ENCODE measurements around the gene MGLL. TPM values are rescaled to one million over a fixed set of nuclear protein-coding genes. Genes with fewer than 3 reads are reported as not detected.

The MGLL gene
- total and polyA plus RNA-seq, 4 donors, result 9.4 to 277 (median 74.2) TPM

DNA sequence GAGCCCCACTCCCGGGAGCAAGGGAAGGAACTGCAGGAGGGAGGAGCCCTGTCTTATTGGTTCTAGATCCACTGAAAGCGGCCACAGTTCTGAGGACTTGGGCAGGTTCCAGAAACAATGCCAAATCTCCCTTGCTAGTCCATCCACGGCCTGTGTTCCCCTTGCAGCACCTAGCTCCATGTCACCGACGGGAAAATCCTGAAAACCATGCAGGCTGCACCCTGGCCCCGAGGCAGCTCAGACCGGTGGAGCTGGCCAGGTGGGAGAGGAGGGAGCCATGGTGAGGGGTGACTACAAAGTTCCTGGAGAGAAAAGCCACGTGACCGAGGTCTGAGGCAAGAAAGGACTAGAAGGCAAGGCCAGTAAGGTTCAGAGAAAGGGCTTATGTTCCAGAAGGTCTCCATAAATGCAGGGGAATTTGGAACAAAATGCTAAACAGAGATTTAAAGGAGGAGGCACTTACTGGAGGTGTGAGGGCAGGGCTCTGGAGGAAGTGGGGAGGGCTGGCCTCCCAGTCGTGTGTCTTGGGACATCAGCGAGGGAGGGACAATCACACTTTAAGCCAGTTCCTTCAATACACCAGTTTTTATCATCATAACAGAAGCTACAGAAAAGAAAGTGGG, 5.4 kb downstream of the MGLL start:
- H3K4me3 ChIP-seq (ENCODE audit: low read depth in 1 of 3, low read length in 3 of 3), result no peak overlapping the region
- H3K36me3 ChIP-seq (ENCODE audit: control insufficient read depth in 4 of 4, insufficient read depth in 3 of 4, low read depth in 1 of 4, low read length in 3 of 4), result peaks cover 2 to 25% (median 24%) of the 10 kb centered on the region in 4 donors
- TF ChIP-seq EGR1 (IDR thresholded peaks at IDR 0.05; ENCODE audit: low read depth in 2 of 2) (no peak), ZBTB33 (IDR thresholded peaks at IDR 0.05) (no peak), JUND (IDR thresholded peaks at IDR 0.05) (no peak)
- TF ChIP-seq, protein P1, sequence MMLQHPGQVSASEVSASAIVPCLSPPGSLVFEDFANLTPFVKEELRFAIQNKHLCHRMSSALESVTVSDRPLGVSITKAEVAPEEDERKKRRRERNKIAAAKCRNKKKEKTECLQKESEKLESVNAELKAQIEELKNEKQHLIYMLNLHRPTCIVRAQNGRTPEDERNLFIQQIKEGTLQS (IDR thresholded peaks at IDR 0.05), result no peak
- peak overlapping the region; percentile 80 to 87 for H3K27ac ChIP-seq (ENCODE audit: low read depth in 1 of 2, low read length in 2 of 2)
- DNase-seq (ENCODE audit: low spot score), result peak; percentile 35
- WGBS, result 66% methylated on average over 11 of the region's 11 CpGs
- H3K27me3 ChIP-seq (ENCODE audit: control insufficient read depth in 4 of 4, insufficient read depth in 4 of 4, low read length in 3 of 4), result no peaks in the 10 kb centered on the region
- H3K9me3 ChIP-seq (ENCODE audit: control insufficient read depth in 4 of 4, low read length in 3 of 4), result no peaks in the 10 kb centered on the region
- no peak overlapping the region for H3K9ac ChIP-seq (ENCODE audit: low read depth in 1 of 2, low read length in 2 of 2)
- H3K4me1 ChIP-seq (ENCODE audit: control insufficient read depth in 4 of 4, insufficient read depth in 4 of 4, low read length in 3 of 4), result peaks cover 14 to 77% (median 65%) of the 10 kb centered on the region in 4 donors

DNA sequence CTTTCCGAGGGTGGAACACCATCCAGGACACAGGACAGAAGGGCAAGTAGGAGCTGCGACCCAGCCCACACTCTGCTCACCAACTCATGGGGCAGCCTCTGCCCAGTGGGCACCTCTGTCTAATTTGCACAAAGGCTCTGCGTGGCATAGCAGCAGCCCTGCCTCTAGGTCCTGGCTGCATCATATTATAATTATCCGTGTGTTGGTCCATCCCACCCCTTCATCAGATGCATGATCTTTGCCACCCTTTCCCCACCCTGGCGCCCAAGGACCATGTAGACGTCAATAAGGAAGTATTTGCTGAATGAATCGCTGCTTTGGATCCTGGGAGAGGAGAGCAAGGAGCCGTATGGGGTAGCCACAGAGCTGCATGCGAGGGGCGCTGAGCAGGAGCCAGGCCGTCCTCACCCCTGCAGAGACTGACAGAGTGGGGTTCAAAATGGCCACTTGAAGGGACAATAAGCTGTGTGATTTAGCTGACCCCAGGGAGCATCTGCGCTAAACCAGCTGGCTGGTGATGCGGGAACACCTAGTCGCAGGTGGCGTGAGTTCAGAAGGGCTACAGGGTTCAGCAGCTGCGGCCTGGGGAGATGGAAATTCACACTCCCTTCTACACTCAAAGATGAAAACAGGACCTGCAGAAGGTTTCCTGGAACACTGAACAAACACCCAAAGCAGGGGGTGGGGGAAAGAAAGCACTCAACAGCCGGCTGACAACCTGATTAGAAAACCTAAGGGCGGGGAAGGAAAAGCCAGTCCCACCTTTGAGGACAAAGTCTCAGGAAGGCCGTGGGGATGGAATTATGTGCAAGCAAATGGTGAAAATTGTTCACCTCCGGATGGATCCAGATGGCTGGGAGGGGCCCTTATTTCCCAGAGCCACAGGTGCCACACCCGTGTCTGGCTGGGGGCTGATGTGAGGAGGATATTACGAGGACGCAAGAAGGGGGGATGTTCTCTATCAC, 6.4 kb downstream of the MGLL start:
- WGBS, result 87% methylated on average over 23 of the region's 23 CpGs
- Histone ChIP-seq H3K9me3 (ENCODE audit: control insufficient read depth in 4 of 4, low read length in 3 of 4) (no peaks in the 10 kb centered on the region), H3K4me1 (ENCODE audit: control insufficient read depth in 4 of 4, insufficient read depth in 4 of 4, low read length in 3 of 4) (peaks cover 14 to 69% (median 57%) of the 10 kb centered on the region in 4 donors), H3K4me3 (ENCODE audit: low read depth in 1 of 3, low read length in 3 of 3) (no peak overlapping the region), H3K27me3 (ENCODE audit: control insufficient read depth in 4 of 4, insufficient read depth in 4 of 4, low read length in 3 of 4) (no peaks in the 10 kb centered on the region), H3K9ac (ENCODE audit: low read depth in 1 of 2, low read length in 2 of 2) (no peak overlapping the region), H3K27ac (ENCODE audit: low read depth in 1 of 2, low read length in 2 of 2) (peak overlapping the region; percentile 80 to 87), H3K36me3 (ENCODE audit: control insufficient read depth in 4 of 4, insufficient read depth in 3 of 4, low read depth in 1 of 4, low read length in 3 of 4) (peaks cover 2 to 33% (median 30%) of the 10 kb centered on the region in 4 donors)
- DNase-seq (ENCODE audit: low spot score), result peak; percentile 70
- TF ChIP-seq FOXA1 (IDR thresholded peaks at IDR 0.05) (no peak), NR2F2 (IDR thresholded peaks at IDR 0.05) (no peak), REST (IDR thresholded peaks at IDR 0.05) (no peak), ZBTB33 (IDR thresholded peaks at IDR 0.05) (no peak), RAD21 (IDR thresholded peaks at IDR 0.05) (no peak), SP1 (IDR thresholded peaks at IDR 0.05) (no peak), JUND (IDR thresholded peaks at IDR 0.05) (no peak), HNF4G (IDR thresholded peaks at IDR 0.05) (no peak), CTCF (IDR thresholded peaks at IDR 0.05; ENCODE audit: low read depth, low read length, missing input control) (no peak), EGR1 (IDR thresholded peaks at IDR 0.05; ENCODE audit: low read depth in 2 of 2) (no peak), FOXA2 (IDR thresholded peaks at IDR 0.05) (no peak), HNF4A (conservative IDR thresholded peaks at IDR 0.05) (no peak), TAF1 (conservative IDR thresholded peaks at IDR 0.05) (no peak)
